ENCODE results near the gene FREM3. TPM values are rescaled to one million over a fixed set of nuclear protein-coding genes. Genes with fewer than 3 reads are reported as not detected.

Gene FREM3
- polyA plus RNA-seq (2013, experiment 1 of 2): not detected
- polyA plus RNA-seq (2013, experiment 2 of 2): not detected

DNA sequence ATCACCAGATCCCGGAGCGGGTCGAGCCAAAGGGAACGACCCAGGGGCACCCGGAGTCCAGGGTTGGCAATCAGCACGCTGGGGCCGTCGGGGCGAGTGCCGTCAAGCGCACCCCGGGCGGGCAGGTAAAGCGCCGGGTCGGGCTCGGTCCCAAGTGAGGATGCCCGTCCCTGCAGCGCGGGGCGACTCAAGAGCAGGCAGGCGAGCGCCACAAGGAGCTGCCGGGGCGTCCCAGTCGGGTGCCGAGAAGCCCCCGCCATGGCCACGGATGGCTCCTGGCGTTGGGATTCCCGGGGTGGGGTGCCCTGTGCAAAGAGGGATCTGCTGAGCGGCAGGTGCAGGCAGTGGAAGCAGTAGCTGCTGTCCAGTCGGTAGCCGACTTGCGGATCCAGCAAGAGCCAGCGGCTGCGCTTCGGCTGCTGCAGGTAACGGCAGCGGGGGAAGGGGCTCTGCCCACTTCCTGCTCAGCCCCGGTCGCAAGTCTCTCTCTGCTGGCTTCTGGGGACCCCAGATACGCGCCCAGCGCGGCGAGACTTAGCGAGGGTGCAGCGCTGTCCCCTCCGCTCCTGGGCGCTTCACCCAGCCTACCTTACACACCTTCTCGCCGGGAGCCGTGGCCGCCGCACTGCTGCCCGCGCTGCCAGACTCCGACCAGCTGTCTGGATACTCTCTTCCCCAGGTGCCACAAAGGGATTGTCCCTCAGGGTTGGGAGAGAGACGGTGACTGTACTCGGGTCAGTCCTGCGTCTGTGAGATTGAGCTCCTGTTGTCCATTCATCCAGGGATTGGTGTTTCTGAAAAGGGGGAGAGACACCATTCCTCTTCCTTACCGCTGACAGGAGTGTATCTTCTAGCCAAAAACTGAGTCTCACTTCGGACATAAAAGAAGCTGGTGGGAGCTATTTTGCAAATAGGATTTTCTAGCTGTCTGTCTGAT, at the start of gene FREM3:
TSS of gene FREM3 (minus strand) at position 260 of the 937 bp plus-strand sequence. CDS start at position 260, 0 bp downstream.
- Histone ChIP-seq H3K14ac (ENCODE audit: low read length in 2 of 2) (peak within 1 kb of the TSS in 1 of 2 experiments; percentile 7), H2BK120ac (ENCODE audit: low read depth, low read length) (no peak within 1 kb of the TSS)
- 6% methylated on average over 53 of the region's 64 CpGs for WGBS

DNA sequence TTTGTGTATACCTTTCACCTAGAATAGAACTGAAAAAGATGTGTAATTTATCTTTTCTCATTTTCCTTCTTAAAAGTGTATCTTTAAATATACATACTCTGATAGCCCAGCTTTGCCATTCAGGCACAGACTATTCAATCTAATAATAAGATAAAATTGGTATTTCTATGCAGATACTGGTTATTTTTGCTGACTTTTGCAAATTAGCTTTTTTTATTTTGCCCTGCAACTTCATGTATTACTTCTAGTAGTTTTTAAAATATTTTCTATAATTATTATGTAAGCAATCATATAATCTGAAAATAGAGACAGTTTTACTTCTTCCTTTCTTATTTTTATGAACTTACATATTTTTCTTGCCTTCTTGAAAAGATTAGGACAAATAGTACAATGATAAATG, 45.4 kb upstream of the FREM3 start:
- Histone ChIP-seq H3K27me3 (ENCODE audit: control insufficient read depth in 1 of 2, insufficient read depth in 1 of 2, low read length in 2 of 2) (no peaks in the 10 kb centered on the region), H3K23ac (ENCODE audit: low read length in 2 of 2) (no peak overlapping the region), H3K9ac (ENCODE audit: low read length) (no peak overlapping the region), H3K4ac (ENCODE audit: low read depth in 1 of 2, low read length in 2 of 2) (no peak overlapping the region), H2AFZ (ENCODE audit: low read depth, low read length) (no peak overlapping the region), H4K91ac (ENCODE audit: low read length) (no peak overlapping the region), H2BK12ac (ENCODE audit: low read length in 2 of 2) (no peak overlapping the region), H3K9me3 (ENCODE audit: control insufficient read depth, low read length) (no peaks in the 10 kb centered on the region), H3K27ac (ENCODE audit: low read length, poor library complexity, severe bottlenecking) (no peak overlapping the region), H2AK5ac (ENCODE audit: low read length, severe bottlenecking) (no peak overlapping the region), H3K79me1 (replicated peaks; ENCODE audit: low read length, poor library complexity, severe bottlenecking) (no peaks in the 10 kb centered on the region), H2BK15ac (ENCODE audit: low read depth, poor library complexity, severe bottlenecking) (no peak overlapping the region), H2BK5ac (ENCODE audit: low read depth, low read length, poor library complexity, severe bottlenecking) (no peak overlapping the region), H4K8ac (ENCODE audit: low read length) (no peak overlapping the region), H3K4me1 (ENCODE audit: control insufficient read depth, insufficient read depth, low read depth, low read length) (no peaks in the 10 kb centered on the region), H3K14ac (ENCODE audit: low read length in 2 of 2) (no peak overlapping the region), H3K4me3 (ENCODE audit: insufficient read depth in 1 of 2, low read depth in 1 of 2, low read length in 2 of 2) (no peak overlapping the region), H2BK120ac (ENCODE audit: low read depth, low read length) (no peak overlapping the region), H3K18ac (ENCODE audit: low read depth in 1 of 2, low read length in 2 of 2) (no peak overlapping the region), H3K36me3 (ENCODE audit: control insufficient read depth in 1 of 2, insufficient read depth in 2 of 2, low read depth in 1 of 2, low read length in 2 of 2) (no peaks in the 10 kb centered on the region), H3K4me2 (ENCODE audit: low read length, poor library complexity, severe bottlenecking) (no peak overlapping the region)
- no peak for DNase-seq

More for the DNA sequence above, at the start of gene FREM3:
- H3K36me3 ChIP-seq (ENCODE audit: control insufficient read depth in 1 of 2, insufficient read depth in 2 of 2, low read depth in 1 of 2, low read length in 2 of 2): no peaks in the 10 kb centered on the region
- H3K4me2 ChIP-seq (ENCODE audit: low read length, poor library complexity, severe bottlenecking): peak within 1 kb of the TSS; percentile 84
- H3K27ac ChIP-seq (ENCODE audit: low read length, poor library complexity, severe bottlenecking): no peak within 1 kb of the TSS
- peak within 1 kb of the TSS; percentile 26 to 73 for H3K4me3 ChIP-seq (ENCODE audit: insufficient read depth in 1 of 2, low read depth in 1 of 2, low read length in 2 of 2)
- H2AFZ ChIP-seq (ENCODE audit: low read depth, low read length): no peak within 1 kb of the TSS
- H2BK12ac ChIP-seq (ENCODE audit: low read length in 2 of 2): no peak within 1 kb of the TSS
- peaks cover 37 to 60% of the 10 kb centered on the region in 2 experiments for H3K27me3 ChIP-seq (ENCODE audit: control insufficient read depth in 1 of 2, insufficient read depth in 1 of 2, low read length in 2 of 2)
- DNase-seq: no peak
- H2BK5ac ChIP-seq (ENCODE audit: low read depth, low read length, poor library complexity, severe bottlenecking): no peak within 1 kb of the TSS
- no peak within 1 kb of the TSS for H2AK5ac ChIP-seq (ENCODE audit: low read length, severe bottlenecking)
- no peak within 1 kb of the TSS for H3K4ac ChIP-seq (ENCODE audit: low read depth in 1 of 2, low read length in 2 of 2)
- H3K4me1 ChIP-seq (ENCODE audit: control insufficient read depth, insufficient read depth, low read depth, low read length): peaks cover 17% of the 10 kb centered on the region
- no peak within 1 kb of the TSS for H2BK15ac ChIP-seq (ENCODE audit: low read depth, poor library complexity, severe bottlenecking)
- H3K9me3 ChIP-seq (ENCODE audit: control insufficient read depth, low read length): no peaks in the 10 kb centered on the region
- H4K8ac ChIP-seq (ENCODE audit: low read length): no peak within 1 kb of the TSS
- peak within 1 kb of the TSS in 1 of 2 experiments; percentile 23 for H3K23ac ChIP-seq (ENCODE audit: low read length in 2 of 2)
- no peak within 1 kb of the TSS for H4K91ac ChIP-seq (ENCODE audit: low read length)
- no peak within 1 kb of the TSS for H3K9ac ChIP-seq (ENCODE audit: low read length)
- no peak within 1 kb of the TSS for H3K18ac ChIP-seq (ENCODE audit: low read depth in 1 of 2, low read length in 2 of 2)
- H3K79me1 ChIP-seq (replicated peaks; ENCODE audit: low read length, poor library complexity, severe bottlenecking): no peaks in the 10 kb centered on the region

DNA sequence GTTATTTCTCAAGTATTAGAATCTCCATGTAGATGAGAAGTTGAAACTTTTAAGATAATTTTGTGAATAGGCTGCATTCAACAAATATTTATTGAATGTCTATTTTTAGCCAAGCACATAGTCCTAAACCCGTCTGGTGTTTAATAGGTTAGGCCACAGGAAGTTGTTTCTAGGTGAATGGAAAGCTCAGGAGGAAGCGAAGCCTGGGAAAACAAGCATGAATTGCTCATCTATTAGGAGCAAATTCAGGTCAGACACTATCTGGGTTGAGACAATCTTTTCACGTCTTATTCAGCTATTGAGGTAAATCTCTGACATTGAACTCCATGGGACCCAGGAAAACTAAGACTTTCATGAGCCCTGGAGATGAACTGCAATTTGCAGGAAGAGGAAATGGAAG, 43.1 kb upstream of the FREM3 start:
- Histone ChIP-seq H4K91ac (ENCODE audit: low read length) (no peak overlapping the region), H3K4ac (ENCODE audit: low read depth in 1 of 2, low read length in 2 of 2) (no peak overlapping the region), H3K4me2 (ENCODE audit: low read length, poor library complexity, severe bottlenecking) (no peak overlapping the region), H3K9me3 (ENCODE audit: control insufficient read depth, low read length) (no peaks in the 10 kb centered on the region), H2AFZ (ENCODE audit: low read depth, low read length) (no peak overlapping the region), H2BK120ac (ENCODE audit: low read depth, low read length) (no peak overlapping the region), H3K79me1 (replicated peaks; ENCODE audit: low read length, poor library complexity, severe bottlenecking) (no peaks in the 10 kb centered on the region), H3K23ac (ENCODE audit: low read length in 2 of 2) (no peak overlapping the region), H3K27me3 (ENCODE audit: control insufficient read depth in 1 of 2, insufficient read depth in 1 of 2, low read length in 2 of 2) (no peaks in the 10 kb centered on the region), H3K27ac (ENCODE audit: low read length, poor library complexity, severe bottlenecking) (no peak overlapping the region), H3K14ac (ENCODE audit: low read length in 2 of 2) (no peak overlapping the region), H3K9ac (ENCODE audit: low read length) (no peak overlapping the region), H3K4me3 (ENCODE audit: insufficient read depth in 1 of 2, low read depth in 1 of 2, low read length in 2 of 2) (no peak overlapping the region), H2BK5ac (ENCODE audit: low read depth, low read length, poor library complexity, severe bottlenecking) (no peak overlapping the region), H2BK15ac (ENCODE audit: low read depth, poor library complexity, severe bottlenecking) (no peak overlapping the region), H2AK5ac (ENCODE audit: low read length, severe bottlenecking) (no peak overlapping the region), H3K36me3 (ENCODE audit: control insufficient read depth in 1 of 2, insufficient read depth in 2 of 2, low read depth in 1 of 2, low read length in 2 of 2) (no peaks in the 10 kb centered on the region), H2BK12ac (ENCODE audit: low read length in 2 of 2) (no peak overlapping the region), H3K4me1 (ENCODE audit: control insufficient read depth, insufficient read depth, low read depth, low read length) (no peaks in the 10 kb centered on the region), H3K18ac (ENCODE audit: low read depth in 1 of 2, low read length in 2 of 2) (no peak overlapping the region), H4K8ac (ENCODE audit: low read length) (no peak overlapping the region)
- 56% methylated on average over 3 of the region's 3 CpGs for WGBS
- no peak for DNase-seq

DNA sequence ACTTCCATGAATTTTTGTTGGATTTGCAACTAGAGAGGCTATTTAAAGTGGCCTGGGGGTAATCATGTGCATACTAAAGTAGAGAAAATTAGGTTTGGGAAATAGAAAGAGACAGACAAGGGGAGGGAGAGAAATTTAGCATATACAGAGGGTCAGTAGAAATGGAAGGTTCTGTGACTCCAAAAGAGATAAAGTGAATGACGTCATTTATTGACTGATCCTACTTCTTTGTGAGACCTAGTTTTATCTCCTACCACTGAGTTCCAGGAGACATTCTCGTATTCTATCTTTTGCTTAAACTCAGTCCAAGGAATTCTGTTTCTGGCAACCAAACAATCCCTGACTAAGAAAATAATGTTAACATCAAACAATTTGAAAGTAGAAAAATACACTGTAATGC, 42.4 kb upstream of the FREM3 start:
- Histone ChIP-seq H2BK15ac (ENCODE audit: low read depth, poor library complexity, severe bottlenecking) (no peak overlapping the region), H4K91ac (ENCODE audit: low read length) (no peak overlapping the region), H4K8ac (ENCODE audit: low read length) (no peak overlapping the region), H3K4ac (ENCODE audit: low read depth in 1 of 2, low read length in 2 of 2) (no peak overlapping the region), H3K14ac (ENCODE audit: low read length in 2 of 2) (no peak overlapping the region), H2BK120ac (ENCODE audit: low read depth, low read length) (no peak overlapping the region), H2BK5ac (ENCODE audit: low read depth, low read length, poor library complexity, severe bottlenecking) (no peak overlapping the region), H3K4me3 (ENCODE audit: insufficient read depth in 1 of 2, low read depth in 1 of 2, low read length in 2 of 2) (no peak overlapping the region), H3K36me3 (ENCODE audit: control insufficient read depth in 1 of 2, insufficient read depth in 2 of 2, low read depth in 1 of 2, low read length in 2 of 2) (no peaks in the 10 kb centered on the region), H2AFZ (ENCODE audit: low read depth, low read length) (no peak overlapping the region), H3K79me1 (replicated peaks; ENCODE audit: low read length, poor library complexity, severe bottlenecking) (no peaks in the 10 kb centered on the region), H3K9me3 (ENCODE audit: control insufficient read depth, low read length) (no peaks in the 10 kb centered on the region), H2AK5ac (ENCODE audit: low read length, severe bottlenecking) (no peak overlapping the region), H3K23ac (ENCODE audit: low read length in 2 of 2) (no peak overlapping the region), H3K27ac (ENCODE audit: low read length, poor library complexity, severe bottlenecking) (no peak overlapping the region), H2BK12ac (ENCODE audit: low read length in 2 of 2) (no peak overlapping the region), H3K4me2 (ENCODE audit: low read length, poor library complexity, severe bottlenecking) (no peak overlapping the region), H3K18ac (ENCODE audit: low read depth in 1 of 2, low read length in 2 of 2) (no peak overlapping the region), H3K9ac (ENCODE audit: low read length) (no peak overlapping the region), H3K27me3 (ENCODE audit: control insufficient read depth in 1 of 2, insufficient read depth in 1 of 2, low read length in 2 of 2) (no peaks in the 10 kb centered on the region), H3K4me1 (ENCODE audit: control insufficient read depth, insufficient read depth, low read depth, low read length) (no peaks in the 10 kb centered on the region)
- 51% methylated on average over 2 of the region's 2 CpGs for WGBS
- DNase-seq: no peak
